ENCODE results near the gene EPM2A.

Gene EPM2A

GRCh38 chr6:145735356-145736165 is at the start of gene EPM2A:
EPM2A (minus strand) TSS chr6:145735520; CDS start chr6:145735498, 22 bp downstream.
- peak within 1 kb of the TSS; percentile 96 for H3K27ac ChIP-seq
- peak; percentile 78 for DNase-seq
- H3K27me3 ChIP-seq (ENCODE audit: insufficient read depth, low read depth, severe bottlenecking), result no peaks in the 10 kb centered on the region
- H3K36me3 ChIP-seq, result no peaks in the 10 kb centered on the region
- peak within 1 kb of the TSS; percentile 84 for H3K4me3 ChIP-seq (ENCODE audit: low read depth, low read length)
- TF ChIP-seq, protein P1, sequence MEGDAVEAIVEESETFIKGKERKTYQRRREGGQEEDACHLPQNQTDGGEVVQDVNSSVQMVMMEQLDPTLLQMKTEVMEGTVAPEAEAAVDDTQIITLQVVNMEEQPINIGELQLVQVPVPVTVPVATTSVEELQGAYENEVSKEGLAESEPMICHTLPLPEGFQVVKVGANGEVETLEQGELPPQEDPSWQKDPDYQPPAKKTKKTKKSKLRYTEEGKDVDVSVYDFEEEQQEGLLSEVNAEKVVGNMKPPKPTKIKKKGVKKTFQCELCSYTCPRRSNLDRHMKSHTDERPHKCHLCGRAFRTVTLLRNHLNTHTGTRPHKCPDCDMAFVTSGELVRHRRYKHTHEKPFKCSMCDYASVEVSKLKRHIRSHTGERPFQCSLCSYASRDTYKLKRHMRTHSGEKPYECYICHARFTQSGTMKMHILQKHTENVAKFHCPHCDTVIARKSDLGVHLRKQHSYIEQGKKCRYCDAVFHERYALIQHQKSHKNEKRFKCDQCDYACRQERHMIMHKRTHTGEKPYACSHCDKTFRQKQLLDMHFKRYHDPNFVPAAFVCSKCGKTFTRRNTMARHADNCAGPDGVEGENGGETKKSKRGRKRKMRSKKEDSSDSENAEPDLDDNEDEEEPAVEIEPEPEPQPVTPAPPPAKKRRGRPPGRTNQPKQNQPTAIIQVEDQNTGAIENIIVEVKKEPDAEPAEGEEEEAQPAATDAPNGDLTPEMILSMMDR (IDR thresholded peaks at IDR 0.05; ENCODE audit: low read depth, low read length), result no peak
- no peaks in the 10 kb centered on the region for H3K9me3 ChIP-seq (ENCODE audit: severe bottlenecking)

DNA sequence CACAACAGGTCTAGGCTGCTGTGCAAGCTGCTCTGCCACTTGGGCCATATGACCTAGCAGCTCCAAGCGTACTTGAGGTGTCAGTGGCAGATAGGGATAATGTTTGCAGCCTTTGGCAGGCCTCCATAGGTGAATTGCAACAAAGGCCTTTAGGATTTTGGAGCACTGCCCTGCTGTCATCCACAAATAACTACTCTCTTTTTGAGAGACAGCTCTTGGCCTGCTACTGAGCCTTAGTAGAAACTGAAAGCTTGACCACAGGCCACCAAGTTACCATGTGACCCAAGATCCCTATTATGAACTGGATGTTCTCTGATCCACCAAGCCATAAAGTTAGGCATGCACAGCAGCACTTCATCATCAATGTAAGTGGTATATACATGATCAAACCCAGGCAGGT is 49.4 kb upstream of the EPM2A start:
- TF ChIP-seq, protein P1 (IDR thresholded peaks at IDR 0.05; ENCODE audit: low read depth, low read length), result no peak
- H3K4me3 ChIP-seq (ENCODE audit: low read depth, low read length), result no peak overlapping the region
- H3K36me3 ChIP-seq, result no peaks in the 10 kb centered on the region
- DNase-seq, result no peak
- no peak overlapping the region for H3K27ac ChIP-seq
- H3K9me3 ChIP-seq (ENCODE audit: severe bottlenecking), result no peaks in the 10 kb centered on the region
- no peaks in the 10 kb centered on the region for H3K27me3 ChIP-seq (ENCODE audit: insufficient read depth, low read depth, severe bottlenecking)

DNA sequence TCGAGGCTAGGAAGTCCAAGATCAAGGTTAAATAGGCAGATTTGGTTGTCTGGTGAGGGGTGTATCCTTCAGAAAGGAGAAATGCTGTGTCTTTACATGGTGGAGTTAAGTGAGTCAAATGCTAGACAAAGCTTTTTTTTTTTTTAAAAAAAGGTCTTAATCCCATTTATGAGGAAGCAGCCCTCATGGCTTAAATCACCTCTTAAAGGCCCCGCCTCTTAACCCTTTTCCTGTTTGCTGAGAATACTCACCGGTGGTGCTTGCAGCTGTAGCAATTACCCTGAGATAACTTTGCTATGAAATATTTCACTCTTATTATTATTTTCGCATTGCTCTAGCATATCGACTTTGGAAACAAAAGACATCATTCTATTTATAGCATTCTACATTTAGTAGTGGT is 48.5 kb upstream of the EPM2A start:
- H3K27me3 ChIP-seq (ENCODE audit: insufficient read depth, low read depth, severe bottlenecking), result no peaks in the 10 kb centered on the region
- no peak overlapping the region for H3K27ac ChIP-seq
- TF ChIP-seq, protein P1 (IDR thresholded peaks at IDR 0.05; ENCODE audit: low read depth, low read length), result no peak
- H3K9me3 ChIP-seq (ENCODE audit: severe bottlenecking), result no peaks in the 10 kb centered on the region
- no peak for DNase-seq
- H3K36me3 ChIP-seq, result no peaks in the 10 kb centered on the region
- no peak overlapping the region for H3K4me3 ChIP-seq (ENCODE audit: low read depth, low read length)

- no peak for DNase-seq
- Histone ChIP-seq H3K27me3 (ENCODE audit: insufficient read depth, low read depth, severe bottlenecking) (no peaks in the 10 kb centered on the region), H3K36me3 (no peaks in the 10 kb centered on the region)
These were observed 37.5 kb upstream of the EPM2A start for GRCh38 chr6:145772846-145773245.

DNA sequence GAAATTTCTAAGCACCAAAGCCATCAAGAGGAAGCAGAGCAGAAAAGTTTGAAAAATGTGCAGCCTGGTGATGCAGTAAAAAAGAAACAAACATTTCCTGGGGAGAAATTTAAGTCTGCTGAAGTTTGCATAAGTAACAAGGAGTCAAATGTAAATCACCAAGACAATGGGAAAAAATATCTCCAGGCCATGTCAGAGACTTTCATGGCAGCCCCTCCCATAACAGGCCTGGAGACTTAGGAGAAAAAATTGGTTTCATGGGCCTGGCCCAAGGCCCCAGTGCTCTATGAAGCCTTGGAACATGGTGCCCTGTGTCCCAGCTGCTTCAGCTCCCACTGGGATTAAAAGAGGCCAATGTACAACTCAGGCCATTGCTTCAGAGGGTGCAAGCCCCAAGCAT is 30.1 kb upstream of the EPM2A start:
- no peaks in the 10 kb centered on the region for H3K9me3 ChIP-seq (ENCODE audit: severe bottlenecking)
- TF ChIP-seq, protein P1 (IDR thresholded peaks at IDR 0.05; ENCODE audit: low read depth, low read length), result no peak
- H3K4me3 ChIP-seq (ENCODE audit: low read depth, low read length), result no peak overlapping the region
- DNase-seq, result no peak
- no peaks in the 10 kb centered on the region for H3K27me3 ChIP-seq (ENCODE audit: insufficient read depth, low read depth, severe bottlenecking)
- no peak overlapping the region for H3K27ac ChIP-seq
- no peaks in the 10 kb centered on the region for H3K36me3 ChIP-seq

More at GRCh38 chr6:145772846-145773245, 37.5 kb upstream of the EPM2A start:
- Histone ChIP-seq H3K4me3 (ENCODE audit: low read depth, low read length) (no peak overlapping the region), H3K27ac (no peak overlapping the region), H3K9me3 (ENCODE audit: severe bottlenecking) (no peaks in the 10 kb centered on the region)
- TF ChIP-seq, protein P1 (IDR thresholded peaks at IDR 0.05; ENCODE audit: low read depth, low read length), result no peak

Data from WERI-Rb-1 (cell line).